Measurements from ENCODE around the gene WT1.

DNA sequence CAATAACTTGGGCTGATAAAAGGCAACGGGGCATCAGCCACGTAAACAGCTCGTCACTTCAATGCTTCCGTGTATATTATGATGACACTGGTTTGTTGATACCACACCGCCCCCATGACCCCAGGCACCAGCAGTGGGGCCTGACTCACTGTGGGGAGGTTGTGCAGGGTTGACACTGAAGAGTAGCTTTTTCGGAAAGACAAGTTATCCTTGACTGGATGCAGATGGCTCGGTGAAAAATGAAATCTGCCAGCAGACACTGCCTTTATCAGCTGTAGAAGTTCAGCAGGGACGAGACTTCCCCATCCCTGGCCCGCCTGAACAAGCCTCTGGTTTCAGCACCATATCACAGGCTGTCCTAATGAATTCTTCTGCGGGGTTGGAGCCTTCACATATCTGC, 55.6 kb downstream of the WT1 start:
- TF ChIP-seq JUND (IDR thresholded peaks at IDR 0.05; ENCODE audit: low read length), result no peak
- no peak for TF ChIP-seq ZNF274 (IDR thresholded peaks at IDR 0.05; ENCODE audit: borderline replicate concordance, extremely low read depth, low read length)
- TF ChIP-seq RAD21 (IDR thresholded peaks at IDR 0.05 in 1 of 2, conservative IDR thresholded peaks at IDR 0.05 in 1 of 2; ENCODE audit: low read depth in 2 of 2, low read length in 2 of 2), result no peak
- TF ChIP-seq, protein P1, sequence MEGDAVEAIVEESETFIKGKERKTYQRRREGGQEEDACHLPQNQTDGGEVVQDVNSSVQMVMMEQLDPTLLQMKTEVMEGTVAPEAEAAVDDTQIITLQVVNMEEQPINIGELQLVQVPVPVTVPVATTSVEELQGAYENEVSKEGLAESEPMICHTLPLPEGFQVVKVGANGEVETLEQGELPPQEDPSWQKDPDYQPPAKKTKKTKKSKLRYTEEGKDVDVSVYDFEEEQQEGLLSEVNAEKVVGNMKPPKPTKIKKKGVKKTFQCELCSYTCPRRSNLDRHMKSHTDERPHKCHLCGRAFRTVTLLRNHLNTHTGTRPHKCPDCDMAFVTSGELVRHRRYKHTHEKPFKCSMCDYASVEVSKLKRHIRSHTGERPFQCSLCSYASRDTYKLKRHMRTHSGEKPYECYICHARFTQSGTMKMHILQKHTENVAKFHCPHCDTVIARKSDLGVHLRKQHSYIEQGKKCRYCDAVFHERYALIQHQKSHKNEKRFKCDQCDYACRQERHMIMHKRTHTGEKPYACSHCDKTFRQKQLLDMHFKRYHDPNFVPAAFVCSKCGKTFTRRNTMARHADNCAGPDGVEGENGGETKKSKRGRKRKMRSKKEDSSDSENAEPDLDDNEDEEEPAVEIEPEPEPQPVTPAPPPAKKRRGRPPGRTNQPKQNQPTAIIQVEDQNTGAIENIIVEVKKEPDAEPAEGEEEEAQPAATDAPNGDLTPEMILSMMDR (IDR thresholded peaks at IDR 0.05; ENCODE audit: control extremely low read depth in 1 of 3, insufficient read depth in 1 of 3, low read depth in 1 of 3, low read length in 3 of 3), result no peak
- TF ChIP-seq POLR2AphosphoS5 (IDR thresholded peaks at IDR 0.05; ENCODE audit: low read depth, low read length), result no peak
- no peak for TF ChIP-seq EZH2 (IDR thresholded peaks at IDR 0.05; ENCODE audit: low read depth, low read length, severe bottlenecking)
- TF ChIP-seq ASH2L (IDR thresholded peaks at IDR 0.05; ENCODE audit: low read length), result no peak

All from H1 (cell line).